Natural killer cell (primary cell): ENCODE results near the gene TAAR6. TPM values are rescaled to one million over a fixed set of nuclear protein-coding genes. Genes with fewer than 3 reads are reported as not detected.
"Not testable (repeated sequence)": the region's sequence is repeated elsewhere in the genome, so short reads cannot be mapped to it uniquely, and the experiment has no call there.

Experiments
- ATAC-seq, 3 donors: fragments of 150-1000 bp in 2 of 3; fragments of 200-7000 bp in 1 of 3; cut with Tn5 transposase; 1 replicate in 1 of 3; 2 replicates in 2 of 3; pipeline ENCODE4 v1.10.0; 2021; ENCODE audit warnings: mild to moderate bottlenecking in 2 of 3, moderate library complexity in 2 of 3
- DNase-seq, 2 donors: peaks; one replicate each; pipeline versions ENCODE4 v3.0.0 to v3.0.0-alpha.2; 2013 to 2021; ENCODE audit warnings: mixed read lengths in 1 of 2
- H3K27ac ChIP-seq: one replicate; pipeline ENCODE4 v1.5.1; 2013; ENCODE audit warnings: mild to moderate bottlenecking, low read length
- H3K27me3 ChIP-seq: one replicate; pipeline ENCODE4 v1.6.1; 2013; ENCODE audit warnings: low read length; ENCODE audit not compliant: control insufficient read depth, insufficient read depth
- H3K36me3 ChIP-seq: one replicate; pipeline ENCODE4 v1.6.1; 2013; ENCODE audit warnings: low read length; ENCODE audit not compliant: control insufficient read depth, insufficient read depth
- H3K4me1 ChIP-seq: one replicate; pipeline ENCODE4 v1.6.1; 2013; ENCODE audit warnings: low read length; ENCODE audit not compliant: control insufficient read depth, insufficient read depth
- H3K4me3 ChIP-seq: one replicate; pipeline ENCODE4 v1.5.1; 2013; ENCODE audit warnings: low read length
- H3K9me3 ChIP-seq: one replicate; pipeline ENCODE4 v1.6.1; 2013; ENCODE audit warnings: low read length; ENCODE audit not compliant: control insufficient read depth, insufficient read depth
- H3K27ac Mint-ChIP-seq, 2 donors: one replicate each; pipeline ENCODE4 v1.8.0; 2022; ENCODE audit warnings: mild to moderate bottlenecking in 2 of 2, mixed read lengths in 2 of 2, moderate library complexity in 1 of 2
- H3K27me3 Mint-ChIP-seq, 2 donors: one replicate each; pipeline ENCODE4 v1.8.0; 2022; ENCODE audit warnings: low read depth in 2 of 2, mixed read lengths in 2 of 2
- H3K36me3 Mint-ChIP-seq: one replicate; pipeline ENCODE4 v1.8.0; 2022; ENCODE audit warnings: mixed read lengths
- H3K4me1 Mint-ChIP-seq, 2 donors: one replicate each; pipeline ENCODE4 v1.8.0; 2022; ENCODE audit warnings: mixed read lengths in 2 of 2
- H3K4me3 Mint-ChIP-seq: one replicate; pipeline ENCODE4 v1.8.0; 2022; ENCODE audit warnings: mild to moderate bottlenecking, moderate library complexity, mixed read lengths
- H3K9me3 Mint-ChIP-seq, 2 donors: one replicate each; pipeline ENCODE4 v1.8.0; 2022; ENCODE audit warnings: mixed read lengths in 2 of 2
- WGBS: methylation state at CpG from one replicate; pipeline ENCODE4 v1.1.7; 2013; ENCODE audit warnings: missing lambda C conversion rate; ENCODE audit not compliant: insufficient coverage; 5-methylcytosine and 5-hydroxymethylcytosine counted together
- intact Hi-C: fragments of 100-400 bp; cut with micrococcal nuclease; formaldehyde crosslinking; loops from one replicate; pipeline ENCODE4 v1.14.2; 2022
- total RNA-seq, 4 donors: library from RNA; stranded (reverse); fragments of 120-200 nt in 1 of 4; gene quantifications; one replicate each; pipeline versions ENCODE4 v1.2.3 to v1.2.4, GENCODE V29; 2013 to 2022
- TF ChIP-seq, protein P1 (sequence below): fragments of 200-600 bp; IDR thresholded peaks from one replicate; pipeline ENCODE4 v1.8.0; 2022; ENCODE audit warnings: antibody characterized with exemption

The TAAR6 gene
- total RNA-seq, 3 donors from 2014 or later (not counting 1 experiment from before 2014, with no cell fraction given), result not detected

- ATAC-seq (no peak), DNase-seq (no peak)
- WGBS, result 89% methylated on average over 4 of the region's 4 CpGs
- Mint-ChIP-seq H3K4me1 (no peaks in the 10 kb centered on the region), H3K27ac (no peak overlapping the region), H3K36me3 (no peaks in the 10 kb centered on the region), H3K9me3 (no peaks in the 10 kb centered on the region), H3K4me3 (no peak overlapping the region), H3K27me3 (peaks cover 7 to 17% of the 10 kb centered on the region in 2 donors)
- Histone ChIP-seq H3K4me1 (no peaks in the 10 kb centered on the region), H3K36me3 (no peaks in the 10 kb centered on the region), H3K9me3 (no peaks in the 10 kb centered on the region), H3K4me3 (no peak overlapping the region), H3K27ac (no peak overlapping the region), H3K27me3 (no peaks in the 10 kb centered on the region)
- TF ChIP-seq, protein P1, sequence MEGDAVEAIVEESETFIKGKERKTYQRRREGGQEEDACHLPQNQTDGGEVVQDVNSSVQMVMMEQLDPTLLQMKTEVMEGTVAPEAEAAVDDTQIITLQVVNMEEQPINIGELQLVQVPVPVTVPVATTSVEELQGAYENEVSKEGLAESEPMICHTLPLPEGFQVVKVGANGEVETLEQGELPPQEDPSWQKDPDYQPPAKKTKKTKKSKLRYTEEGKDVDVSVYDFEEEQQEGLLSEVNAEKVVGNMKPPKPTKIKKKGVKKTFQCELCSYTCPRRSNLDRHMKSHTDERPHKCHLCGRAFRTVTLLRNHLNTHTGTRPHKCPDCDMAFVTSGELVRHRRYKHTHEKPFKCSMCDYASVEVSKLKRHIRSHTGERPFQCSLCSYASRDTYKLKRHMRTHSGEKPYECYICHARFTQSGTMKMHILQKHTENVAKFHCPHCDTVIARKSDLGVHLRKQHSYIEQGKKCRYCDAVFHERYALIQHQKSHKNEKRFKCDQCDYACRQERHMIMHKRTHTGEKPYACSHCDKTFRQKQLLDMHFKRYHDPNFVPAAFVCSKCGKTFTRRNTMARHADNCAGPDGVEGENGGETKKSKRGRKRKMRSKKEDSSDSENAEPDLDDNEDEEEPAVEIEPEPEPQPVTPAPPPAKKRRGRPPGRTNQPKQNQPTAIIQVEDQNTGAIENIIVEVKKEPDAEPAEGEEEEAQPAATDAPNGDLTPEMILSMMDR, result no peak
- intact Hi-C loops, result no loop called here
Observed at GRCh38 chr6:132551214-132551613, 18.9 kb upstream of the TAAR6 start.

DNA sequence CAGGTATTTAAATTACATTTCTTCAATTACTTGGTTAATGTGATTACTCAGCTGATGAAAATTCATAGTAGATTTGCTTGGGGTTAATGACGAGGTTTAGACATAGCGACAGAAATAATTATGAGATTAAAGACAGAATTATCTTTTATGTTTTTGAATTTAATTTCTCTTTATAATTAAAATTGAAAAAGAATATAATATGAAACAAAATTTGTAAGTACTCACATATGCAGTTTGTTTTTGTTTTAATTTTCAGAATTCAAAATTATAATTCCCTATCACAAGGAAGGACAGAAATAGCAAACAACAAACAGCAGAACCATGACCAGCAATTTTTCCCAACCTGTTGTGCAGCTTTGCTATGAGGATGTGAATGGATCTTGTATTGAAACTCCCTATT is 17.8 kb upstream of the TAAR6 start, which contains the start of gene TAAR8:
TAAR8 (plus strand) TSS at position 301 of the 400 bp plus-strand sequence; CDS start at position 322, 21 bp downstream.
- H3K27ac Mint-ChIP-seq, result no peak within 1 kb of the TSS
- peaks cover 2% of the 10 kb centered on the region for H3K27me3 ChIP-seq
- H3K9me3 ChIP-seq, result no peaks in the 10 kb centered on the region
- TF ChIP-seq, protein P1, result no peak
- DNase-seq (no peak), ATAC-seq (no peak)
- no peak within 1 kb of the TSS for H3K4me3 ChIP-seq
- intact Hi-C loops, result no loop called here
- H3K4me1 ChIP-seq, result no peaks in the 10 kb centered on the region
- no peaks in the 10 kb centered on the region for H3K36me3 ChIP-seq
- peaks cover 7 to 17% of the 10 kb centered on the region in 2 donors for H3K27me3 Mint-ChIP-seq
- H3K4me3 Mint-ChIP-seq, result no peak within 1 kb of the TSS
- H3K4me1 Mint-ChIP-seq, result no peaks in the 10 kb centered on the region
- no peak within 1 kb of the TSS for H3K27ac ChIP-seq
- no CpG with 5 or more reads among the region's 2 CpGs for WGBS
- no peaks in the 10 kb centered on the region for H3K36me3 Mint-ChIP-seq
- H3K9me3 Mint-ChIP-seq, result no peaks in the 10 kb centered on the region

- 65% methylated on average over 2 of the region's 3 CpGs for whole genome bisulfite sequencing
Observed at GRCh38 chr6:132560087-132560486, 10.0 kb upstream of the TAAR6 start.

DNA sequence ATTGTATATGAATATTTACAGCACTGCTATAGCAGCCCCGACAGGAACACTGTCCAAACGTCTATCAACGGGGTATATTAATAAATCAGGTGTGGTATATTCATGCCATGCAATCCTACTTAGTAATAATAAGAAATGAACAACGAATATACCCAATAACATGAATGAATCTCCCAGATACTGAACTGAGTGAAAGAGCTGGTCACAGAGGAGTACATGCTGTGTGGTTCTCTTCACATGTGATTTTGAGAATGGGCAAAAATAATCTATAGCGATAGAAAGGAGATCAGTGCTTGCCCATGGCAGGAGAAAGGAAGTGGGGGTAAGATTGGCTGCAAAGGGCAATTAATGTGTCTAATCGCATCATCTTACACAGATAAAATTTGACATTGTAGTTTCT is 3.7 kb upstream of the TAAR6 start:
- Mint-ChIP-seq H3K36me3 (no peaks in the 10 kb centered on the region), H3K27me3 (peaks cover 11 to 32% of the 10 kb centered on the region in 2 donors), H3K27ac (no peak overlapping the region), H3K9me3 (no peaks in the 10 kb centered on the region), H3K4me1 (no peaks in the 10 kb centered on the region), H3K4me3 (no peak overlapping the region)
- Histone ChIP-seq H3K36me3 (no peaks in the 10 kb centered on the region), H3K27ac (no peak overlapping the region), H3K9me3 (no peaks in the 10 kb centered on the region), H3K4me3 (no peak overlapping the region), H3K27me3 (peaks cover 4% of the 10 kb centered on the region), H3K4me1 (no peaks in the 10 kb centered on the region)
- DNase-seq, result no peak
- TF ChIP-seq, protein P1, result no peak
- no peak for ATAC-seq
- intact Hi-C loops, result no loop called here
- 100% methylated on average over 1 of the region's 6 CpGs for WGBS

More at GRCh38 chr6:132560087-132560486, 10.0 kb upstream of the TAAR6 start:
- H3K9me3 ChIP-seq, H3K4me1 Mint-ChIP-seq, H3K27ac ChIP-seq, H3K36me3 Mint-ChIP-seq, H3K27ac Mint-ChIP-seq, H3K4me3 ChIP-seq, DNase-seq, intact Hi-C loops, H3K27me3 ChIP-seq, H3K9me3 Mint-ChIP-seq, H3K4me3 Mint-ChIP-seq, H3K4me1 ChIP-seq, H3K36me3 ChIP-seq, ATAC-seq: not testable (repeated sequence)
- H3K27me3 Mint-ChIP-seq, result peaks cover 8 to 11% of the 10 kb centered on the region in 2 donors
